Choroid plexus epithelial cell (primary cell): Measurements from ENCODE around the gene CYP46A1.

ENCODE experiments used
- DNase-seq: peaks from one replicate; pipeline ENCODE4 v3.0.0-alpha.2; 2010; ENCODE audit warnings: low read depth
- H3K4me3 ChIP-seq: 2 replicates; pipeline ENCODE4 v1.5.1; 2011; ENCODE audit warnings: low read depth, mild to moderate bottlenecking, control low read depth, low read length, moderate library complexity
- TF ChIP-seq, protein P1 (sequence below): conservative IDR thresholded peaks from 2 replicates; pipeline ENCODE4 v1.5.1; 2011; ENCODE audit warnings: low read depth, mild to moderate bottlenecking, control low read depth, inconsistent platforms, low read length, moderate library complexity

The CYP46A1 gene

DNA sequence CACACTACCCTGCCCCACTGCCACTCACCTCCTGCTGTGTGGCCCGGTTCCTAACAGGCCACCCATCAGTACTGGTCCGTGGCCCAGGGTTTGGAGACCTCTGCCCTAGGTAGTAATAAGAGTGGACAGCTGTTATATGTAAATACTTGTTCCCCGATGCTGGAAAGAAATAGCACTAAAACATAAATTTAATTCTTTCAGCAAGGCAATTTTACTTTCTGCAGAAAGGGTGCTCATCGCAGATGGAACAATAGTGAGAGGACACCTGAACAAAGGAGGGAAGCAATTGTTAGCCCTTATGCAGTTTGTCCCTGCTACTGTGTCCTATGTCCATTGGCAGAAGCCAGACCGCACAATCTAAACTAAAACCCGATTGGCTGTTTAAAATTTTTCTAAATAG is 5.9 kb upstream of the CYP46A1 start:
- TF ChIP-seq, protein P1, sequence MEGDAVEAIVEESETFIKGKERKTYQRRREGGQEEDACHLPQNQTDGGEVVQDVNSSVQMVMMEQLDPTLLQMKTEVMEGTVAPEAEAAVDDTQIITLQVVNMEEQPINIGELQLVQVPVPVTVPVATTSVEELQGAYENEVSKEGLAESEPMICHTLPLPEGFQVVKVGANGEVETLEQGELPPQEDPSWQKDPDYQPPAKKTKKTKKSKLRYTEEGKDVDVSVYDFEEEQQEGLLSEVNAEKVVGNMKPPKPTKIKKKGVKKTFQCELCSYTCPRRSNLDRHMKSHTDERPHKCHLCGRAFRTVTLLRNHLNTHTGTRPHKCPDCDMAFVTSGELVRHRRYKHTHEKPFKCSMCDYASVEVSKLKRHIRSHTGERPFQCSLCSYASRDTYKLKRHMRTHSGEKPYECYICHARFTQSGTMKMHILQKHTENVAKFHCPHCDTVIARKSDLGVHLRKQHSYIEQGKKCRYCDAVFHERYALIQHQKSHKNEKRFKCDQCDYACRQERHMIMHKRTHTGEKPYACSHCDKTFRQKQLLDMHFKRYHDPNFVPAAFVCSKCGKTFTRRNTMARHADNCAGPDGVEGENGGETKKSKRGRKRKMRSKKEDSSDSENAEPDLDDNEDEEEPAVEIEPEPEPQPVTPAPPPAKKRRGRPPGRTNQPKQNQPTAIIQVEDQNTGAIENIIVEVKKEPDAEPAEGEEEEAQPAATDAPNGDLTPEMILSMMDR = no peak
- H3K4me3 ChIP-seq = no peak overlapping the region

DNA sequence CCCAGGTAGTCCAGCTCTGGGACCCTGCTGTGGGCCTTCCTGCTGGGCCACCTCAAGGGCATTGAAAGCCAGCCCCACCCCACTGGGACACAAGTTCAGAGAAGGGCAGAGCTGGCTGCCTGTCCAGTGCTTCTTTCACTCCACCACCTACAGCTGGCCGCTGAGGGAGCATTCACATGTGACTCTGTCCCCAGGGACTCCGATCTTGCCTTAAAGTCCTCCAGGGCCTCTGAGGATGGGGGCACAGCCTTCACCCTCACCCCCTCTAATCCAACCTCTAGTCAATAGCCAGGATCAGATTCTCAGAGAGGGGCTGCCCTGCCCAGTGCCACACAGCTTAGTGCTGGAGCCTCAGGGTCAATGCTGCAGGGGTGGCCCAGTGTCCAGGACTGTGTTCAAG is 5.0 kb upstream of the CYP46A1 start:
- no peak overlapping the region for H3K4me3 ChIP-seq
- TF ChIP-seq, protein P1 = no peak
- no peak for DNase-seq

More for the DNA sequence above, 5.9 kb upstream of the CYP46A1 start:
- DNase-seq = no peak

DNA sequence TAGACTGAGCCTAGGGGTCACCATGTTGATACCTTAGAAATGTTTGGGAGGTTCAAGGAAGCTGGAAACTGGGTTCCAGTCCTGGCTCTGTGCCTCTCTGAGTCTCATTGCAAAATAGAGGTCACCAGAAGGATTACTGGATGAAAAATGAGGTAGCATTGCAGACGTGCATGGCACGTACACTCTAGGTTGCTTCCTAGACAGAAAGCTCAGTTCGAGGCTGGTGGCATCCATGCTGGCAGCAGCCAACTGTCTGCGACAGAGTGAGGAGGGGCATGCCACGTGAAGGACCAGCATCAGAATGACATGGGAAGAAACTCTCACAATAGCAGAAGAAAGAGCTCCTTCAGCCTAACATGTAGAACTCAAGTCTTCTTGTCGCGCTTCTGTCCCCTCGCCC is 4.6 kb upstream of the CYP46A1 start:
- TF ChIP-seq, protein P1 = no peak
- no peak overlapping the region for H3K4me3 ChIP-seq
- no peak for DNase-seq

DNA sequence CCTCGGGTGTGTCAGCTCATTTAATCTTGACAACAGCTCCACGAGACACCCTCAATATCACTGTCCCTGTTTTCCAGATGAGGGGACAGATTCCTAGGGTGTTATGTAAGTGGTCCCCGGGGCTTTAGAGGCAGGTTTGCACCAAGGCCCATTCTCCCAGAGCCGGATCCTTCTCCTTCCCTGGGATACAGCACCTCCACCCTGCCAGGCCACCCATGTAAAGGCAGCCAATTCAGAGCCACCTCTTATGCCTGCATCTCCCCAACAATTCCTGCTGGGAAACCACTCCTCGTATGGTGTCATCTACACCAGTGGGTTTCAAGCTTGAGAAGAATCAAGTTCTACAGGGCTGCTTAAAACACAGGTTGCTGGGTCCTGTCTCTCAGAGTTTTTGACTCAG is 4.1 kb upstream of the CYP46A1 start:
- DNase-seq = no peak
- TF ChIP-seq, protein P1 = no peak
- no peak overlapping the region for H3K4me3 ChIP-seq

DNA sequence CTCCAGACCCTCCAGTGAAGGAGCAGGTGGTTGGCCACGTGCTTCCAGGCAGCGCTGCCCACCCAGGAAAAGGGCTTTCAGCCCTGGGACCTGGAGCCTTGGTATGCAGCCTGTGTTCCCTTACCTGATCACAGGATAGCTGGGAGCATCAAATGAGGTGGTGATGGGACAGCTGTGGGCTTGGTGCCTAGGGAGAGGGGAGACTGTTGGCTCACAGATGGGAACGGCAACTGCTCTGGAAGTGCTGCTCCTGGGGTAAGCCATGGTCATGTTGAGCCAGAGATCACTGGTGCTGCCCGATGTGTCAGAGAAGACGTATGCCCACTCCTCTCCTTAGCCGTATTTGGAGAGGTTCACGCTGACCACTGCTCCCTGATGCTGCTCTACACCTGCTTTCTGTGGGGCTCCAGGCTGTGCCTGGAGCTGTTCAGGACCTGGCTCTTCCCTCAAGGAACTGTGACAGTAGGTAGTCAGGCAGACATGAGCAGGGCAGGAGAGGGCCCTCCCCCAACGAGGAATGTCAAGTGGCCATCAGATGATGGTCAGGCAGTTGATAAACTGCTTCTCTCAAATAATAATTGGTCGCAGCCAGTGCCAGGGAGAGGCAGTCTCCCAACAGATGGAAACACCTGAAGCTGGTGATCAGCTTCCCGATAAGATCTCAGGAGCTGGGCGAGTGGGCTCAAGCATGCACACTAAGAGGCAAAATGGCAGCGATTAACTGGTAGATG is 2.8 kb upstream of the CYP46A1 start:
- TF ChIP-seq, protein P1 = no peak
- no peak for DNase-seq
- no peak overlapping the region for H3K4me3 ChIP-seq

DNA sequence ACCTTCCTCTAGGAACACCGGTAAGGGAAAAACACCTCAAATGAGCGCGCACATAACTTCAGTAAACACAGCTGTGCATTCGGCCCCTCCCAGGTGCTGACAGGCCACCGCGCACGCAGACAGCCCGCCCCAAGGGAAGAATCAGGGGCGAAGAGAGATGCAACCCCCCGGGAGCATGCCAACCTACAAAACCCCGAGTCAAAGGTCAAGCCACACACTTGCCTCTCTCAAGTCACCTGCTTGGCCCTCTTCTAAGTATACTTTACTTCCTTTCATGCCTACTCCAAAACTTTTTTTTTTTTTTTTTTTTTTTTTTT is 2.3 kb upstream of the CYP46A1 start:
- DNase-seq = no peak
- TF ChIP-seq, protein P1 = no peak

More for the DNA sequence above, 2.3 kb upstream of the CYP46A1 start:
- no peak overlapping the region for H3K4me3 ChIP-seq
